ENCODE results near the gene DUSP8. TPM values are rescaled to one million over a fixed set of nuclear protein-coding genes. Genes with fewer than 3 reads are reported as not detected.

DUSP8 gene
- total and polyA plus RNA-seq, 4 donors = 2.3 to 39.3 (median 8.0) TPM

DNA sequence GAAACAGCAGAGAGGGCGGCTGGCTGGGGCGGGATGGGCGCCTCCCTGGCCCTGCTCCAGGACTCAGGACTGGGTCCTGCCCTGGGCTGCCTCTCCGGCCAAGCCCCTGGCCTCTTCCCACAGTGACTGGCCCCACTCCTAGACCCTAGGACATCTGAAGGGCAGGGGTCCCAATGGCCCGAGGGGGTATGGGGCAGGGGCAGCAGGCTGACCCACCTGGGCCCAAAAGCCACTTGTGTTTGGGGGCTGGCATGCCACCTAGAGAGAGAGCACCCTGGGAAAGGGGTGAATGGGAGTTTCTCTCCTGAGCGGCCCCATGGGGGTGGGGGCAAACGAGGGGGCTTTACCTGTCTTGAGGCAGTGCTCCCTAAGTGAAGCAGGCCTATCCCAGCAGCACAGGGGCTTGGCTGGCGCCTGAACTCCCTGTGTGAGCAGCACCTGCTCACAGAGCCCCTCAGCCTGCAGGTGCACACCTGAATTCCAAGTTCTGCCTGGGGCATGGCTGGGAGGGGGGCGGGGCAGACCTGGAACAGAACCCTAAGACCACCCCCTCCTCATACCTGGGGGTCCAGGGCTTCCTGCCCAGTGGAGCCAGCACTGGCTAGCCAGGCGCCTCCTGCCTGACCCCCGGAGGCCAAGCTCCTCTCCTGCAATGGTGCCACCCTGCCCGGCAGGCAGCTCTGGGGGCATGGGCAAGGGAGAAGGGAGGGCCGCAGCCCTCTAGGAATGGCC lies 16.9 kb downstream of the DUSP8 start:
- intact Hi-C loops (cut with DNase I) = loop anchor here in 1 of 2 donors (5.0 kb wide), 1 partner anchor 272 kb away; no protein-coding TSS in a partner anchor
- Histone ChIP-seq H3K9me3 (ENCODE audit: control insufficient read depth, low read length) (no peaks in the 10 kb centered on the region), H3K27ac (ENCODE audit: low read depth in 1 of 2, low read length in 2 of 2) (no peak overlapping the region), H3K4me3 (ENCODE audit: low read length in 2 of 2) (no peak overlapping the region), H3K27me3 (ENCODE audit: control insufficient read depth in 1 of 2, insufficient read depth in 2 of 2, low read length in 1 of 2) (no peaks in the 10 kb centered on the region), H3K4me1 (ENCODE audit: control insufficient read depth in 1 of 2, insufficient read depth in 2 of 2, low read length in 2 of 2) (no peaks in the 10 kb centered on the region), H3K36me3 (ENCODE audit: control insufficient read depth in 1 of 2, insufficient read depth in 2 of 2, low read length in 1 of 2) (peaks cover 0 to 3% of the 10 kb centered on the region in 2 donors)
- DNase-seq (peak in 1 of 2 donors; percentile 38), ATAC-seq (ENCODE audit: low FRiP score) (no peak)
- WGBS, 2 donors = 70 to 82% methylated on average over 9 to 13 of the region's 13 CpGs

DNA sequence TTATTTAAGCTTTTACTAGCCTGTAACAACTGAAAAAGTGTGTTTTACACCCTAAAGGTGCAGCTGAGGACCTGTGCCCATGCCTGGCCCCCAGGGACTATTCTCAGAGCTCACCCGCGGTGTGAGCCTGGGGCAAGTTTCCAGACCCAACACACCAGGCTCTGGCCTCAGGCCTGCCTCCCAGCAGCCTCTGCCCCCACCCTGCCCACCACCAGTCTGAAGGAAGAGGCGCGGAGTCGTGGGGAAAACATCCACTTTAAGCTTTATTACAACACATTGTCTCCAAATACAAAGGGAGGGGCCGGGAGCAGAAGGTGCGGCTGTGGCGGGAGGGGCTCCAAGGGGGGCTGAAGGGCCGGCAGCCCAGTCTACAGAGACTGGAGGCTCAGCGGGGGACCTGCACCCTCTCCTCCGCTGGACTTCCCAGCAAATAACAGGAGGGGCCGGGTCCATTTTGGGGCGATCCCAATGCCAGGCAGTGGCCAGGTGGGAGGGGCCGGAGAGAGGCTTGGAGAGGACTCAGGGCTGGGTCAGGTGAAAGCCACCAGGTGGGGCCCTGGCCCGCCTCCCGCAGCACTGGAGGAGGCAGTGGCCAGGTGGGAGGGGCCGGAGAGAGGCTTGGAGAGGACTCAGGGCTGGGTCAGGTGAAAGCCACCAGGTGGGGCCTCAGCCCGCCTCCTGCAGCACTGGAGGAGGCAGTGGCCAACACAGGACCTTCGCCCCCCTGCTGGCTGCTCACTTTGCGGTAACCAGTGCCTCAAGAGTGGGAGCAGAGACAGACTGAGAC lies 18.1 kb downstream of the DUSP8 start:
- WGBS, 2 donors = 35 to 40% methylated on average over 19 to 20 of the region's 20 CpGs
- intact Hi-C loops (cut with DNase I) = no loop called here
- H3K36me3 ChIP-seq (ENCODE audit: control insufficient read depth in 1 of 2, insufficient read depth in 2 of 2, low read length in 1 of 2) = peaks cover 0 to 3% of the 10 kb centered on the region in 2 donors
- no peak overlapping the region for H3K27ac ChIP-seq (ENCODE audit: low read depth in 1 of 2, low read length in 2 of 2)
- no peak for ATAC-seq (ENCODE audit: low FRiP score)
- H3K27me3 ChIP-seq (ENCODE audit: control insufficient read depth in 1 of 2, insufficient read depth in 2 of 2, low read length in 1 of 2) = no peaks in the 10 kb centered on the region
- peak; percentile 50 to 77 for DNase-seq
- H3K4me3 ChIP-seq (ENCODE audit: low read length in 2 of 2) = no peak overlapping the region
- H3K4me1 ChIP-seq (ENCODE audit: control insufficient read depth in 1 of 2, insufficient read depth in 2 of 2, low read length in 2 of 2) = no peaks in the 10 kb centered on the region
- H3K9me3 ChIP-seq (ENCODE audit: control insufficient read depth, low read length) = no peaks in the 10 kb centered on the region

DNA sequence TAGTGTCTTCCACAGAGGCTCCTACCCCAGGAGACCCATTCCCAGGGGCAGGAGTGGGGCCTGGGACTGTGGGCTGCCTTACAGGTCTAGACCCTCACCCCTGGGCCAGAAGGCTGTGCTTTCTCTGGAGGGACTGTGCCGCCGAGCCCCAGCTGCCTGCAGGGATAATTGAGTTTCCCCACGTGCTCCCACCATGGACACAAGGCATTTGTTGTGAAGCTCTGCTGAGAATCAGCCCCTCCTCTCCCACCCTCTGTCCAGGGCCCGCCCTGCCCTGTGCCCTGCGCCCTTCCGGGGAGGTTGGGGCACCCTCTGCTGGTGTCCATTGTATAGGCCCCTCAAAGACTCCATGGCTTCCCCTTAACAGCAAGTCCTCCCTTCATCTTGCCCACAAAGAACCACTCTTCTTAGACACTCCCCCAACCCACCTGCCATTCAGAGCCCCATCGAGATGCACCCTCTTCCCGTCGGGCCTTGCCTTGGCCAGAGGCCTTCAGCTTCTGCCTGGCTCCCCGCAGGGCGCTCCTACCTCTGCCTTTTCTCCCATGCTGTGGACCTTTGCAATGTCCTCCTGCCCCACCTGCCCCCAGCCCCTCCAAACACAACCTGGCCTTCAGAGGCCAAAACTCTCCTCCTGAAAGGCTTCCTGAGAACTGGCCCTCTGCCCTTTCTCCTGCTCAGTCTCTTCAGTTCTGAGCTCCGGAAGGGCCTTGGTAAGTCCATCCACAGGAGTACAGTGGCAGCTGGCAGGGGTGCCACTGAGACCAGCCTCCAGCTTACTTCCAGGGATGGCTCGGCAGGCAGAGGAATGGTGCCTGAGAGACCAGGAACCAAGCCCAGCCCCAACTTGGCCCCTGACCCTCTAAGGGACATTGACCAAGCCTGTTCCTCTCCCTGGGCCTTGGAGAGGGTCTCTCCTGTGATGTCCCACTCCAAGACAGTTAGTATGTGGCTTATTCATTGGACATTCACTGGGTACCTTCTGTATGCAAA lies 22.4 kb downstream of the DUSP8 start:
- Histone ChIP-seq H3K4me3 (ENCODE audit: low read length in 2 of 2) (no peak overlapping the region), H3K36me3 (ENCODE audit: control insufficient read depth in 1 of 2, insufficient read depth in 2 of 2, low read length in 1 of 2) (no peaks in the 10 kb centered on the region), H3K4me1 (ENCODE audit: control insufficient read depth in 1 of 2, insufficient read depth in 2 of 2, low read length in 2 of 2) (no peaks in the 10 kb centered on the region), H3K27me3 (ENCODE audit: control insufficient read depth in 1 of 2, insufficient read depth in 2 of 2, low read length in 1 of 2) (no peaks in the 10 kb centered on the region), H3K9me3 (ENCODE audit: control insufficient read depth, low read length) (no peaks in the 10 kb centered on the region), H3K27ac (ENCODE audit: low read depth in 1 of 2, low read length in 2 of 2) (peak overlapping the region; percentile 11 to 68)
- 93 to 97% methylated on average over 12 to 13 of the region's 13 CpGs for WGBS, 2 donors
- no peak for DNase-seq
- intact Hi-C loops (cut with DNase I) = loop anchor here (5.0 kb wide), 1 partner anchor 78 kb away; the partner anchor contains the start of gene KRTAP5-5 (in 2 of the 2)
- no peak for ATAC-seq (ENCODE audit: low FRiP score)

DNA sequence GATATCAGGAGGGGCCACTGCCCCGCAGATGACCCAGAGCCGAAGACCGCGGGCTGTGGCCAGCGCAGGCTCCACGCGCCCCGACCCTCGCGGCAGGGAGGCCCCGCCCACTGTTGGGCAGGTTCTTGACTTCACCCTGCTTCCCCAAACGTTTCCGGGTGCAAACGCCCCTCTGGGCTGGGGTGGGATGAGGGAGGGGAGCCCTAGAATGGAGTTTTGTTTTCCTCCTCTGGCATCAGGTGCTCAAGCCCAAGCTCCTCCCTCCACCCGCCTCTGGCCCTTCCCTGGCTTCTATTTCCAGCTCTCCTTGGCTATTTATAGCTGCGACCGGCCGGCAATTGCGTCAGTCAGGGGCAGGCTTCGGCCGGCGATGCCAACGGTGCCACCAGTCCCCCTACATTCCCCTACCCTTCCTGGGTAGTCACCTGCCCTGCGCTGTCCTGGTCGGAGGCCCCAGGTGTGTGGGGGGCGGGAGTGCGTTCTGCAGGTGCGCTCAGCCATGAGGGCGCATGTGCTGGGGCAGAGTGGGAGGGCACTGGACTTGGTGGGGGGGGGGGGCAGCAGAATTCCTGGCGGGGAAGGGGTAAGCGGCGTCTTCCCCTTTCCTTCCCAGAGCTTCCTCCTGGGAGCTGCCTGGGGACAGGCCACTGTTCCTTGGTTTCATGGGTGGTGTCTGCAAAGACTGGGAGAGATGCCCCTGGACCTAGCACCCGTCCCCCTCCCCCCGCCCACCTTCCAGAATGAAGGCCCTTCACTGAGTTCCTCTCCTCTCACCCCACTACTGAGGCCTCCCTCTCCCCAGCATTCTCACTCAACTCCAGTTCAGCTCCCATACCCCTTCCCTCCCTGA lies 23.6 kb downstream of the DUSP8 start:
- ATAC-seq (ENCODE audit: low FRiP score) (peak; percentile 77), DNase-seq (peak; percentile 83 to 92)
- no peaks in the 10 kb centered on the region for H3K4me1 ChIP-seq (ENCODE audit: control insufficient read depth in 1 of 2, insufficient read depth in 2 of 2, low read length in 2 of 2)
- H3K9me3 ChIP-seq (ENCODE audit: control insufficient read depth, low read length) = no peaks in the 10 kb centered on the region
- no peak overlapping the region for H3K4me3 ChIP-seq (ENCODE audit: low read length in 2 of 2)
- intact Hi-C loops (cut with DNase I) = loop anchor here (5.0 kb wide), 1 partner anchor 79 kb away; the partner anchor contains the start of gene KRTAP5-5 (in 2 of the 2)
- H3K27me3 ChIP-seq (ENCODE audit: control insufficient read depth in 1 of 2, insufficient read depth in 2 of 2, low read length in 1 of 2) = no peaks in the 10 kb centered on the region
- WGBS, 2 donors = 5 to 8% methylated on average over 24 to 34 of the region's 34 CpGs
- no peaks in the 10 kb centered on the region for H3K36me3 ChIP-seq (ENCODE audit: control insufficient read depth in 1 of 2, insufficient read depth in 2 of 2, low read length in 1 of 2)
- H3K27ac ChIP-seq (ENCODE audit: low read depth in 1 of 2, low read length in 2 of 2) = peak overlapping the region; percentile 53 to 68

DNA sequence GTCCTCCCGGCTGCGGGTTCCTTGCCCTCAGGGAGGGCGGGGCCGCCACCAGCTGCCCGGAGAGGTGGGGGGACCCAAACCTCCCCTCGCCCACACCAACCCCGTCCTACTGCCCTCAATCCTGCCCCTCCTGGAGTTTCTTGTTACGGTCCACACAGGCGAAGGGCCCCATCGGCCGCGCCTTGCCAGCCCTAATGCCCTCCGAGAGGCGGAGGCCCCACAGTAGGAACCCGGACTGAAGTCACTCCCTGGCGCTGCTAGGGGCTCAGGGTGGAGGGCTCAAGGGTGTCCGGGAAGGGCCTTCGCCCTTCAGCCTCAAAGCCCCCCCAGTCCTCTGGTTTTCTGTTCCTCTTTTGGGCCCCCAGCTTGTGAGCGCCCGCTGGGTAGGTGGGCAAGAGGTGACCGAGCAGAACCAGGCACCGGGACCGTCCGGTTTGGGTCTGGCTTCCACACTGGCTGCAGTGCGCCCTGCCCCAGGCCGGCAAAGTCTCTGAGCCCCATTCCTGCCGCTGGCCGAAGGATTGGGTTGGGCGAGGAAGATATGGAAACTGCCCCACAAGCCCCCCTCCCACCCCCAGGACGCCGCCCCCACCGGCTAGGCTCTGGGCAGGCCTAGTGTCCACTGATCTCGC lies 24.5 kb downstream of the DUSP8 start:
- no peaks in the 10 kb centered on the region for H3K27me3 ChIP-seq (ENCODE audit: control insufficient read depth in 1 of 2, insufficient read depth in 2 of 2, low read length in 1 of 2)
- no peaks in the 10 kb centered on the region for H3K4me1 ChIP-seq (ENCODE audit: control insufficient read depth in 1 of 2, insufficient read depth in 2 of 2, low read length in 2 of 2)
- H3K9me3 ChIP-seq (ENCODE audit: control insufficient read depth, low read length) = no peaks in the 10 kb centered on the region
- H3K27ac ChIP-seq (ENCODE audit: low read depth in 1 of 2, low read length in 2 of 2) = peak overlapping the region in 1 of 2 donors; percentile 0
- no peak for DNase-seq
- ATAC-seq (ENCODE audit: low FRiP score) = peak; percentile 22
- intact Hi-C loops (cut with DNase I) = loop anchor here (1.0 to 5.0 kb wide), 2 partner anchors 27 to 80 kb away; partner anchors contain the start of gene KRTAP5-5 (in 2 of the 2)
- 33 to 35% methylated on average over 31 to 33 of the region's 33 CpGs for WGBS, 2 donors
- H3K4me3 ChIP-seq (ENCODE audit: low read length in 2 of 2) = no peak overlapping the region
- H3K36me3 ChIP-seq (ENCODE audit: control insufficient read depth in 1 of 2, insufficient read depth in 2 of 2, low read length in 1 of 2) = no peaks in the 10 kb centered on the region

DNA sequence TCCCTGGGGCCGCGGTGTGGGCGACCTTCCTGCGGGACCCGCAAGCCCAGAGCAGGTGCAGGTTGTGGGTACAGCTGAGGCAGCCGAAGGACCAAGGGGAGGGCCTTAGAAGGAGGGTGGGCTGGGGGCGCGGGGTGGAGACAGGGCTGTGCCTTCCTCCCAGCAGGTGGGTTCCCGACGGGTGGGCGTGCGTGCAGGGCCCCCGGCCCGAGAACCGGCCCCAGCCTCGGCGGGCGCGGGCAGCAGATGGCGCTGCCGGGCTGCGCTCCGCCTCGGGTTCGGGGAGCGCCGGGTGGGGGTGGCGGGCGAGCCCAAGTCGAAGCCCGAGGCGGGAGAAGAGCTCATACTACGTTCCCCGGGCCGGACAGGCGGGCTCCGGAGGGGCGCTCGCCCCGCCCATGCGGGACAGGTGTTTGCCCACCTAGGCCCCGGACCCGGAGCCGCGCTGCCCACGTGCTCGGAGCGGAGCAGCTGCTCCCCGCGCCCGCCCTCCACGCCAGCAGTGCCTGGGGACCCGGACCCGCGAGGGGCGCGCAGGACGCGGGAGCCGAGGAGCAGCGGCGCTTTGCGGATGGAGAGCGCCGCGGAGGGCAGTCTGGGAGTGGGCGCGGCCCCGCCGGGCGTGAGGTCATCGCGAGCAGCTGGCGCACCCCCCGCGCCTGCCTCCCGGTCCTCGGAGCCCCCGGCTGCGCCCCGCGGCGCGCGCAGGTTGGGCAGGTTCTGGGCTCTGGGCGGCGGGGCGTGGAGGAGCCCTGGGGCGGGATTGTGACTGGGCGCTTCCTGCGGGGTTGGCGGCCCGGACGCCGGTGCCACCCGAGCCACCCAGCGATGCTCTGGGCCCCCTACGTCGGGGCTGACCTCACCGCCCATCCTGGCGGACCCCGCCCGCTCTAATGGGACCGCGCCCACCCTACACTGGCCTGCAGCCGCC lies 25.3 kb downstream of the DUSP8 start:
- DNase-seq (peak in 1 of 2 donors; percentile 86), ATAC-seq (ENCODE audit: low FRiP score) (peak; percentile 67)
- H3K4me1 ChIP-seq (ENCODE audit: control insufficient read depth in 1 of 2, insufficient read depth in 2 of 2, low read length in 2 of 2) = no peaks in the 10 kb centered on the region
- no peaks in the 10 kb centered on the region for H3K36me3 ChIP-seq (ENCODE audit: control insufficient read depth in 1 of 2, insufficient read depth in 2 of 2, low read length in 1 of 2)
- H3K27me3 ChIP-seq (ENCODE audit: control insufficient read depth in 1 of 2, insufficient read depth in 2 of 2, low read length in 1 of 2) = no peaks in the 10 kb centered on the region
- H3K9me3 ChIP-seq (ENCODE audit: control insufficient read depth, low read length) = no peaks in the 10 kb centered on the region
- 2% methylated on average over 50 to 106 of the region's 106 CpGs for WGBS, 2 donors
- H3K4me3 ChIP-seq (ENCODE audit: low read length in 2 of 2) = no peak overlapping the region
- no peak overlapping the region for H3K27ac ChIP-seq (ENCODE audit: low read depth in 1 of 2, low read length in 2 of 2)
- intact Hi-C loops (cut with DNase I) = loop anchor here (1.0 to 5.0 kb wide), 2 partner anchors 28 to 80 kb away; partner anchors contain the start of gene KRTAP5-5 (in 2 of the 2)
